GM18907 (cell line): Measurements from ENCODE around the gene FAM184A.
A peak's percentile ranks its signal among the peaks of the same experiment; 100 is the strongest.

Experiments used
- ATAC-seq: cut with Tn5 transposase; IDR thresholded peaks from one replicate; pipeline ENCODE4 v1.9.1; 2021; ENCODE audit warnings: mild to moderate bottlenecking, moderate library complexity; ENCODE audit not compliant: unreplicated experiment

The FAM184A gene

GRCh38 chr6:118970866-118971265, 107.6 kb downstream of the FAM184A start:
- ATAC-seq: no peak

GRCh38 chr6:118968416-118968815, 110.0 kb downstream of the FAM184A start:
- ATAC-seq: no peak

GRCh38 chr6:118967239-118967638, 111.2 kb downstream of the FAM184A start:
- no peak for ATAC-seq

GRCh38 chr6:118965843-118966370, 112.6 kb downstream of the FAM184A start:
- ATAC-seq: no peak

GRCh38 chr6:118965371-118965770, 113.1 kb downstream of the FAM184A start:
- ATAC-seq: no peak

- ATAC-seq: no peak
Observed at GRCh38 chr6:118963003-118963402, 115.5 kb downstream of the FAM184A start.

GRCh38 chr6:118959903-118960302, 118.6 kb downstream of the FAM184A start:
- no peak for ATAC-seq

GRCh38 chr6:118953391-118953790, 125.1 kb downstream of the FAM184A start:
- ATAC-seq: no peak

GRCh38 chr6:118952683-118953082, 125.8 kb downstream of the FAM184A start:
- ATAC-seq: no peak

GRCh38 chr6:118945217-118945616, 133.2 kb downstream of the FAM184A start:
- no peak for ATAC-seq

- ATAC-seq: no peak
Observed at GRCh38 chr6:118940770-118941169, 137.7 kb downstream of the FAM184A start.

- ATAC-seq: no peak
Observed at GRCh38 chr6:118939683-118940082, 138.8 kb downstream of the FAM184A start.

- ATAC-seq: no peak
Observed at GRCh38 chr6:118935978-118936703, 142.3 kb downstream of the FAM184A start.

- peak; percentile 10 for ATAC-seq
Observed at GRCh38 chr6:118935331-118935668, 143.2 kb downstream of the FAM184A start.

- peak; percentile 96 for ATAC-seq
Observed at GRCh38 chr6:118934461-118935330, 143.8 kb downstream of the FAM184A start, which contains the start of gene MCM9. TSS of gene MCM9 (minus strand) at chr6:118935159. CDS start at chr6:118931723, 3,436 bp downstream.

- ATAC-seq: peak; percentile 5
Observed at GRCh38 chr6:118933855-118934460, 144.5 kb downstream of the FAM184A start.

- no peak for ATAC-seq
Observed at GRCh38 chr6:118932421-118932820, 146.0 kb downstream of the FAM184A start.

- ATAC-seq: no peak
Observed at GRCh38 chr6:118931436-118931835, 147.0 kb downstream of the FAM184A start.

- ATAC-seq: no peak
Observed at GRCh38 chr6:118930680-118931079, 147.8 kb downstream of the FAM184A start.

GRCh38 chr6:118923035-118923434, 155.4 kb downstream of the FAM184A start:
- no peak for ATAC-seq

- no peak for ATAC-seq
Observed at GRCh38 chr6:118921084-118921483, 157.4 kb downstream of the FAM184A start.
